A673 (cell line): ENCODE data around the gene IQCE. TPM values are rescaled to one million over a fixed set of nuclear protein-coding genes. Genes with fewer than 3 reads are reported as not detected.

ENCODE experiments used
- BruUV-seq: library from RNA; stranded (reverse); fragments of 400-500 nt; replicated peaks from 2 replicates; lab custom pipeline; 2021; lab: Mats Ljungman, UMichigan
- CTCF ChIA-PET: fragments of 300-600 bp; sonication (Branson Sonifier 250); formaldehyde crosslinking; loops from one replicate; lab custom pipeline; 2022; ENCODE audit warnings: antibody characterized with exemption; lab: Charles Lee
- POLR2A ChIA-PET: fragments of 300-600 bp; sonication (Branson Sonifier 250); formaldehyde crosslinking; loops from one replicate; lab custom pipeline; 2022; ENCODE audit warnings: antibody characterized with exemption; ENCODE audit not compliant: low non-redundant PET; lab: Charles Lee
- DNase-seq: peaks from one replicate; pipeline ENCODE4 v3.0.0-alpha.2; 2015; ENCODE audit warnings: low spot score
- H3K27ac ChIP-seq: fragments of 200-600 bp; sonication (generic); 2 replicates; pipeline ENCODE4 v1.5.1; 2016; ENCODE audit warnings: mixed run types, low read depth, mild to moderate bottlenecking, mixed read lengths, antibody characterized with exemption, low read length; ENCODE audit not compliant: poor library complexity, severe bottlenecking
- H3K27me3 ChIP-seq: fragments of 200-600 bp; sonication (generic); replicated peaks from 2 replicates; pipeline ENCODE4 v1.6.1; 2017; ENCODE audit warnings: mixed run types, low read depth, mild to moderate bottlenecking, mixed read lengths, antibody characterized with exemption, low read length; ENCODE audit not compliant: insufficient read depth, poor library complexity
- H3K36me3 ChIP-seq: fragments of 200-600 bp; sonication (generic); 2 replicates; pipeline ENCODE4 v1.6.1; 2016; ENCODE audit warnings: mixed run types, mild to moderate bottlenecking, mixed read lengths, antibody characterized with exemption, low read length; ENCODE audit not compliant: insufficient read depth, poor library complexity, severe bottlenecking
- H3K4me1 ChIP-seq: fragments of 200-600 bp; sonication (generic); 2 replicates; pipeline ENCODE4 v1.6.1; 2017; ENCODE audit warnings: mixed run types, mild to moderate bottlenecking, mixed read lengths, antibody characterized with exemption, low read length; ENCODE audit not compliant: insufficient read depth, poor library complexity, severe bottlenecking
- H3K4me3 ChIP-seq: fragments of 200-600 bp; sonication (generic); 2 replicates; pipeline ENCODE4 v1.5.1; 2016; ENCODE audit warnings: low read depth, mixed run types, mild to moderate bottlenecking, mixed read lengths, low read length; ENCODE audit not compliant: poor library complexity, severe bottlenecking
- H3K9me3 ChIP-seq: fragments of 200-600 bp; sonication (generic); 2 replicates; pipeline ENCODE4 v1.6.1; 2016; ENCODE audit warnings: mixed run types, low read depth, mild to moderate bottlenecking, mixed read lengths, antibody characterized with exemption, low read length; ENCODE audit not compliant: poor library complexity, severe bottlenecking
- EZH2 ChIP-seq: fragments of 200-600 bp; sonication (generic); IDR thresholded peaks from 2 replicates; pipeline ENCODE4 v1.6.1; 2017; ENCODE audit warnings: borderline replicate concordance, low read depth, mild to moderate bottlenecking, mixed read lengths, antibody characterized with exemption, low read length; ENCODE audit not compliant: poor library complexity, severe bottlenecking
- intact Hi-C: fragments of 100-400 bp; cut with micrococcal nuclease; formaldehyde crosslinking; loops from one replicate; pipeline ENCODE4 v1.10.0; 2022; ENCODE audit not compliant: unreplicated experiment
- total RNA-seq: library from RNA; stranded (reverse); gene quantifications from 2 replicates; pipeline ENCODE4 v1.2.3, GENCODE V29; 2021
- TF ChIP-seq, protein P1 (sequence below): fragments of 300-800, 200-600 bp; sonication (generic); conservative IDR thresholded peaks from 2 replicates; pipeline ENCODE4 v1.5.1; 2017; ENCODE audit warnings: low read depth, mild to moderate bottlenecking, antibody characterized with exemption, low read length, moderate library complexity, mixed read lengths

IQCE gene
- total RNA-seq, 1 experiment from 2014 or later, result 35.4 TPM

DNA sequence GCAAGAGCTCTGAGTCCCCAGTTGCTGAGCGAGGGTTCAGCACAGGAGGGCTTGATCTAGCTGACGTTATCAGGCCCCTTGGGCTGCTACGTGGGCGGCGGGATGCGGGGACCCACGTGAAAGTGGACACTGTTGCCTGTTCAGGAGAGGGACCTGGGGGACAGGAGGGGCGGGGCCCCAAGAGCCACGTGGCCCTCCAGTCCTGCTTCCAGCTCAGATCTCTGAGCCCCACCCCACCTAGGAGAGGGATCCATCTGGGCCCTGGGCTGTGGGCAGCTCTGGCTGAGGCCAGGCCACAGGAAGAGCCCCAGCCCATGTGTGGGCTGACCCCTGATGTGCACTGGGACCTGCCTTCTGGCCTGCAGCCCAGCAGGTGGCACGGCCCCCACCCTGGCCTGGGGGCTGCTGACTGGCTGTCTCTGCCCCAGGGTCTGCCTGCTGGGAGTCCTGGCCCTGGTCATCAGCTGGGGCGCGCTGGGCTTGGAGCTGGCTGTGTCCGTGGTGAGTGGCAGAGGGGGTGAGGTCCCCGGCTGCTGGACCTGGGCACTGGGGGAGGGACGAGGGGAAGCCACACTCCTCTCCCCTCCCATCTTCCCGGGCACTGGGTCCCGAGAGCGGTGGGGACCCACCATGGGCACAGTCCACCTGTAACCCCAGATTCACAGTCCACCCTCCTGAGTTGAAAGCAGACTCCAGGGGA is 90.5 kb downstream of the IQCE start:
- TF ChIP-seq, protein P1, sequence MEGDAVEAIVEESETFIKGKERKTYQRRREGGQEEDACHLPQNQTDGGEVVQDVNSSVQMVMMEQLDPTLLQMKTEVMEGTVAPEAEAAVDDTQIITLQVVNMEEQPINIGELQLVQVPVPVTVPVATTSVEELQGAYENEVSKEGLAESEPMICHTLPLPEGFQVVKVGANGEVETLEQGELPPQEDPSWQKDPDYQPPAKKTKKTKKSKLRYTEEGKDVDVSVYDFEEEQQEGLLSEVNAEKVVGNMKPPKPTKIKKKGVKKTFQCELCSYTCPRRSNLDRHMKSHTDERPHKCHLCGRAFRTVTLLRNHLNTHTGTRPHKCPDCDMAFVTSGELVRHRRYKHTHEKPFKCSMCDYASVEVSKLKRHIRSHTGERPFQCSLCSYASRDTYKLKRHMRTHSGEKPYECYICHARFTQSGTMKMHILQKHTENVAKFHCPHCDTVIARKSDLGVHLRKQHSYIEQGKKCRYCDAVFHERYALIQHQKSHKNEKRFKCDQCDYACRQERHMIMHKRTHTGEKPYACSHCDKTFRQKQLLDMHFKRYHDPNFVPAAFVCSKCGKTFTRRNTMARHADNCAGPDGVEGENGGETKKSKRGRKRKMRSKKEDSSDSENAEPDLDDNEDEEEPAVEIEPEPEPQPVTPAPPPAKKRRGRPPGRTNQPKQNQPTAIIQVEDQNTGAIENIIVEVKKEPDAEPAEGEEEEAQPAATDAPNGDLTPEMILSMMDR, result no peak
- TF ChIP-seq EZH2, result no peak
- POLR2A ChIA-PET, result no interaction called here
- Histone ChIP-seq H3K4me1 (peaks cover 10% of the 10 kb centered on the region), H3K27me3 (no peaks in the 10 kb centered on the region), H3K9me3 (no peaks in the 10 kb centered on the region), H3K4me3 (no peak overlapping the region), H3K27ac (no peak overlapping the region), H3K36me3 (peaks cover 38% of the 10 kb centered on the region)
- no TSS peak for BruUV-seq
- intact Hi-C loops, result no loop called here
- CTCF ChIA-PET, result no interaction called here
- DNase-seq, result no peak

DNA sequence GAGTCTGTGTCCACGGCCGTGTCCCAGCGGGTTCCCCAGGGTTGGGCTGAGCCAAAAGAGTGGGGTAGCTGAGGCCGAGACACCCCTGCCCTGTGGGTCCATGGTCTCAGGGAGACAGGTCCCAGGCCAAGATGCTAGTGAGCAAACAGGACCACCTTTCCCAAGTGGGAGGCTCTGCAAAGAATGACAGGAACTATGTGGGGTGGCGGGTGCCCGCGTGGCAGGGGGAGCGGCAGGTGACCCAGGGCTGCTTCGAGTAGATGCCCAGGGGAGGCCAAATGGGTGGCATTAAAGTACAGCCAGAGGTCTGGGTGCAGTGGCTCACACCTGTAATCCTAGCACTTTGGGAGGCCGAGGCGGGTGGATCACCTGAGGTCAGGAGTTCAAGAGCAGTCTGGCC is 91.2 kb downstream of the IQCE start:
- Histone ChIP-seq H3K9me3 (no peaks in the 10 kb centered on the region), H3K27me3 (no peaks in the 10 kb centered on the region), H3K36me3 (peaks cover 38% of the 10 kb centered on the region), H3K4me1 (peaks cover 3% of the 10 kb centered on the region), H3K4me3 (no peak overlapping the region), H3K27ac (no peak overlapping the region)
- intact Hi-C loops, result no loop called here
- no peak for DNase-seq
- BruUV-seq, result no TSS peak
- ChIA-PET POLR2A (no interaction called here), CTCF (no interaction called here)
- no peak for TF ChIP-seq EZH2
- TF ChIP-seq, protein P1, result no peak

DNA sequence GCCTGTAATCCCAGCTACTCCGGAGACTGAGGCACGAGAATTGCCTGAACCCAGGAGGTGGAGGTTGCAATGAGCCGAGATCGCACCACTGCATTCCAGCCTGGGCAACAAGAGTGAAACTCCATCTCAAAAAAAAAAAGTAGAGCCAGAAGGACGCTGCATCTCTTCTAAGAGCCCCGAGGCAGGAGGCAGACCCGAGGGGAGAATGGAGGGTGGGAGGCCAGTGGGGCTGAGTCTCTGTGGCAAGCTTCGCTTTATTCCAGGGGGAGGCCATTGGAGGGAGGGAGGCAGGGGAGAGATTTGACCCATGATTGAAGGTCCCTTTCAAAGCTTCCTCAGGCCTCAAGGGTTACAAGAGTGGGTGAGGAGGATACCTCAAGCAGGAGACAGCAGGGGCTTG is 91.7 kb downstream of the IQCE start:
- Histone ChIP-seq H3K9me3 (no peaks in the 10 kb centered on the region), H3K27me3 (no peaks in the 10 kb centered on the region), H3K36me3 (peaks cover 40% of the 10 kb centered on the region), H3K4me1 (no peaks in the 10 kb centered on the region), H3K27ac (no peak overlapping the region), H3K4me3 (no peak overlapping the region)
- intact Hi-C loops, result no loop called here
- BruUV-seq, result no TSS peak
- POLR2A ChIA-PET, result no interaction called here
- CTCF ChIA-PET, result no interaction called here
- DNase-seq, result no peak
- no peak for TF ChIP-seq EZH2
- TF ChIP-seq, protein P1, result no peak
